D721Med (cell line): ENCODE measurements around the gene PHC1.
"Not testable (repeated sequence)": the region's sequence is repeated elsewhere in the genome, so short reads cannot be mapped to it uniquely, and the experiment has no call there.

Experiments used
- DNase-seq: peaks from one replicate; pipeline ENCODE4 v3.0.0; 2011; ENCODE audit warnings: low spot score; ENCODE audit not compliant: insufficient read length
- FAIRE-seq: peaks from 2 replicates; lab custom pipeline; 2011; peaks lifted over from hg19 to GRCh38; lab: Jason Lieb, UNC
- TF ChIP-seq, protein P1 (sequence below): IDR thresholded peaks from 2 replicates; pipeline ENCODE4 v1.5.1; 2012; ENCODE audit warnings: mild to moderate bottlenecking, control low read depth; ENCODE audit not compliant: insufficient read depth; ENCODE audit errors: missing control alignments

PHC1 gene

DNA sequence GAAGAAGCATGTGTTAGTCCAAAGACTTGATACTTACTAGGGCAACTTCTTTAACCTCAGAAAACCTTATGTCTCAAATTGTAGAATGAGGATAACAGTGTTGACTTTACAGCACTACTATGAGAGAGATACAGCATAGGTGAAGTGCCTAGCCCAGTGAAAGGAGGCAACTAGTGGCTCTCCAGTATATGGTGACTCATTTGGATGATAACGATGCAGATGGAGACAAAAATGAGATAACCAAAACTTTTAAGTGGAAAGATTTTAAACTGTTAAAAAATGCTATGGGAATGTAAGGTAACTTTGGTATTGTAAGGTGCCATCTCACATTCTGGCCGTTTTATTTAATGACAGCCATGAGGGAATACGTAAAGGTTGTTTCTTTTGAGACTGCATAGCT is 2.7 kb downstream of the PHC1 start:
- no peak for FAIRE-seq
- no peak for DNase-seq
- TF ChIP-seq, protein P1, sequence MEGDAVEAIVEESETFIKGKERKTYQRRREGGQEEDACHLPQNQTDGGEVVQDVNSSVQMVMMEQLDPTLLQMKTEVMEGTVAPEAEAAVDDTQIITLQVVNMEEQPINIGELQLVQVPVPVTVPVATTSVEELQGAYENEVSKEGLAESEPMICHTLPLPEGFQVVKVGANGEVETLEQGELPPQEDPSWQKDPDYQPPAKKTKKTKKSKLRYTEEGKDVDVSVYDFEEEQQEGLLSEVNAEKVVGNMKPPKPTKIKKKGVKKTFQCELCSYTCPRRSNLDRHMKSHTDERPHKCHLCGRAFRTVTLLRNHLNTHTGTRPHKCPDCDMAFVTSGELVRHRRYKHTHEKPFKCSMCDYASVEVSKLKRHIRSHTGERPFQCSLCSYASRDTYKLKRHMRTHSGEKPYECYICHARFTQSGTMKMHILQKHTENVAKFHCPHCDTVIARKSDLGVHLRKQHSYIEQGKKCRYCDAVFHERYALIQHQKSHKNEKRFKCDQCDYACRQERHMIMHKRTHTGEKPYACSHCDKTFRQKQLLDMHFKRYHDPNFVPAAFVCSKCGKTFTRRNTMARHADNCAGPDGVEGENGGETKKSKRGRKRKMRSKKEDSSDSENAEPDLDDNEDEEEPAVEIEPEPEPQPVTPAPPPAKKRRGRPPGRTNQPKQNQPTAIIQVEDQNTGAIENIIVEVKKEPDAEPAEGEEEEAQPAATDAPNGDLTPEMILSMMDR, result no peak

DNA sequence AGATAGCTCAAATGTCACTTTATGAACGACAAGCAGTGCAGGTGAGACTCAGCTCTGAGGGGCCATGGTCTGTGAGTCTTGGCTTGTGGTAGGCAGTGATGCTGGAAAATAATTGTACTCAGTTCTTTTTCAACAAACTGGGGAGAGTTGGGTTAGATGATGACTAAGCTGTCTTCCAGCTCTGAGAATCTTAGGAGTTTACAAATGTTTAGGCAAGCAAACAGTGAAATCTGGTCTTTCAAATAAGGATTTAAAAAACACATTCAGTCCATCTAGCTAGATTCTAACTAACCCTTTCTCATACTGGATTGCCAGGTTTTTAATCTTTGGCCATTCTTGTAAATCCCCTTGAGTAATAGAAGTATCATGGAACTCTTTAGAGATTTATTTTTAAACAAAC is 3.4 kb downstream of the PHC1 start:
- FAIRE-seq, result no peak
- TF ChIP-seq, protein P1, result no peak
- no peak for DNase-seq

DNA sequence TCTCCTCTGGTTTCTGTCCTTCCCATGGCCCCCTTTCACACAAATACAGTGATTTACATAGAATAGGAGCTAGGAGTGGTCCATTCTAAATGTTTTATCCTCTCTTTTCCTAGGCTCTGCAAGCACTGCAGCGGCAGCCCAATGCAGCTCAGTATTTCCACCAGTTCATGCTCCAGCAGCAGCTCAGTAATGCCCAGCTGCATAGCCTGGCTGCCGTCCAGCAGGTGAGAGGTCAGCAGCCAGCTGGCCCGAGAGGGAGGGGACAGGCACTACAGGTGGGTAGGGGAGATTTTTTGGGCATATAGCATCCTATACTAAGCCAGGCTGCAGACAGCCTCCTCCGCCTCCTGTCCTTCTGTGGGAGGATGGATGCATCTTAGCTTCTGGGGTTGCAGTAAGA is 5.3 kb downstream of the PHC1 start:
- DNase-seq, FAIRE-seq: not testable (repeated sequence)

DNA sequence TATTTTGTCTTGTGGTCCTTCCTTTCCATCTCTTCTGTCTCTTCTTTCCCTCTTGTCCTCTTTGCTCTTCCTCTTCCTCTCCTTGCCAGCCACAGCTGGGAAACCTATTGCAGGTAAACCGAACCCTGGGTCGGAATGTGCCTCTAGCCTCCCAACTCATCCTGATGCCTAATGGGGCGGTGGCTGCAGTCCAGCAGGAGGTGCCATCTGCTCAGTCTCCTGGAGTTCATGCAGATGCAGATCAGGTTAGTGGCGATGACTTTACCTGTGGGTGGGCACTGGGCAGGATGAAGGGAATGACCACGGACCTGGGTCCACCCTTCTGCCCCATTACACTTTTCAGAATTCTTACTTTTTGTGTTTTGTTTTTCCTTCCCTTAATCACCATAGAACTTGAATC is 8.2 kb downstream of the PHC1 start:
- FAIRE-seq, result no peak
- TF ChIP-seq, protein P1, result no peak
- DNase-seq, result no peak

DNA sequence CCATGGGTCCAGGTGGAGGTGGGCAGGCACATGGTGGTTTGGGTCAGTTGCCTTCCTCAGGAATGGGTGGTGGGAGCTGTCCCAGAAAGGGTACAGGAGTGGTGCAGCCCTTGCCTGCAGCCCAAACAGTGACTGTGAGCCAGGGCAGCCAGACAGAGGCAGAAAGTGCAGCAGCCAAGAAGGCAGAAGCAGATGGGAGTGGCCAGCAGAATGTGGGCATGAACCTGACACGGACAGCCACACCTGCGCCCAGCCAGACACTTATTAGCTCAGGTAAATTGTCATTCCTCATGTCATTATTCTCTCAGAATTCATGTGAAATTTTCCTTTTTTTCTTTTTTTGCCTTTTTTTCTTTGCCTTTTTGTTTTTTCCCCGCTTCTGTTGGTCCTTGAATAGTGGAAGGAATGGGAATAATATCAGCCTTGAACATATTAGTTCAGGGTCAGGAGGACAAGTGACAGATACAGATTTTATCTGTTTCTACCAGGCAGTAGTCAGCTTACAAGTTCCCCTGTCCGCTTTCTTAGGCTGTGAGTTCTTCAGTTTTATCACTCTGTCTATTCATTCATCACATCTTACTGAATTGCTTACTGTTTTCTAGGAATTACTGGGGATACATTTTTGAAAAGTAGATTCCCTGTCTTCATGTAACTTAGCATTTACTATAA is 16.5 kb downstream of the PHC1 start:
- DNase-seq, FAIRE-seq: not testable (repeated sequence)

DNA sequence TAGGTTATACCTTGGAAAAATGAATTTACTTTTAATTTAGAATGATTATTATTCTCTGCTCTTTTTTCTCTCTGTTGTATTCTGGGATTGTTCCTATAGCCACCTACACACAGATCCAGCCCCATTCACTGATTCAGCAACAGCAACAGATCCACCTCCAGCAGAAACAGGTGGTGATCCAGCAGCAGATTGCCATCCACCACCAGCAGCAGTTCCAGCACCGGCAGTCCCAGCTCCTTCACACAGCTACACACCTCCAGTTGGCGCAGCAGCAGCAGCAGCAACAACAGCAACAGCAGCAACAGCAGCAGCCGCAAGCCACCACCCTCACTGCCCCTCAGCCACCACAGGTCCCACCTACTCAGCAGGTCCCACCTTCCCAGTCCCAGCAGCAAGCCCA is 18.2 kb downstream of the PHC1 start:
- not testable (repeated sequence) for DNase-seq, FAIRE-seq

DNA sequence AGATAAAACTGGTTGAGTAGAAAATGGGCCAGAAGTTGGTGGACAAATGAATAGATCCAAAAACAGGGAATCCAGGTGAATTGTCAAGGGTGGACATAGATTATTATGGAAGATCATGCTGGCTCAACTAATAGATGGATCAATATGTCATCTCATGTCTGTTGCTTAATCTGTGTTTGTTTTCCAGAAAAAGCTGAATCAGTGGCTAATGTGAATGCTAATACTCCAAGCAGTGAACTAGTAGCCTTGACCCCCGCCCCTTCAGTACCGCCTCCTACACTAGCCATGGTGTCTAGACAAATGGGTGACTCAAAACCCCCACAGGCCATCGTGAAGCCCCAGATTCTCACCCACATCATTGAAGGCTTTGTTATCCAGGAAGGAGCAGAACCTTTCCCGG is 19.8 kb downstream of the PHC1 start:
- not testable (repeated sequence) for FAIRE-seq

DNA sequence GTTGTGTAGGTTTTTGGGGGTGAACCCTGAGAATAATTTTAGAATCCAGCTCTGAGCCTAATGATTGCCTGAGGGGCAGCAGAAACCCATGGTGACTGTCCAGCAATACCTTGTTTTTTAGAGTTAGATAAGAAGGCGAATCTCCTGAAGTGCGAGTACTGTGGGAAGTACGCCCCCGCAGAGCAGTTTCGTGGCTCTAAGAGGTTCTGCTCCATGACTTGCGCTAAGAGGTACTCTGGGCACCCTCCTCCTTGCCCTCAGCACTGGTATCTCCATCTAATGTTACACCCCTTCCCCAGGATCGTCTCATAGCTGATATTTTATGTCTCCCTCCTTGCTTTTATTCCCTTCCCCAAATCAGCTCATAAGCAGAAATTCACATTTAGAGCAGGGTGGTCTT is 22.4 kb downstream of the PHC1 start:
- DNase-seq (no peak), FAIRE-seq (no peak)
- TF ChIP-seq, protein P1, result no peak

More for the DNA sequence above, 19.8 kb downstream of the PHC1 start:
- not testable (repeated sequence) for DNase-seq

DNA sequence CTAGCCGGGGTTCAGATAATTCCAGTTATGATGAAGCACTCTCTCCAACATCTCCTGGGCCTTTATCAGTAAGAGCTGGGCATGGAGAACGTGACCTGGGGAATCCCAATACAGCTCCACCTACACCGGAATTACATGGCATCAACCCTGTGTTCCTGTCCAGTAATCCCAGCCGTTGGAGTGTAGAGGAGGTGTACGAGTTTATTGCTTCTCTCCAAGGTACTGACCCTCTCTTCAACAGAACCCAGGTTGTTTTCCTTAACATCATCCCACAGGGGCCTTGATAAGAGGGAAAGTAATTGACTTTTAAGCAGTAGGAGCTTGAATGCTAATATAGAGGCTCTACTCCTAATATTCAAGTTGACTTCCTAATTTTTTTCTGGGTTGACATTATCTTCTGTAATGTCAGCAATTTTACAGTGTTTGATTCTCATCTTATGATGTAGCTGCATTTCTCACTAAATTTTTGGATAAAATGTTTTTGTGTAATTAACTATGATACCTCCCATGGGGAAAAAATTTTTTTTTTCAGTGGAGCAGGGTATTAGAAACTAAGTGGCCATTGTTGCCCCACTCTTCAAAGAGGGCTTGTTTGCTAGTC is 23.6 kb downstream of the PHC1 start:
- FAIRE-seq, DNase-seq: not testable (repeated sequence)

DNA sequence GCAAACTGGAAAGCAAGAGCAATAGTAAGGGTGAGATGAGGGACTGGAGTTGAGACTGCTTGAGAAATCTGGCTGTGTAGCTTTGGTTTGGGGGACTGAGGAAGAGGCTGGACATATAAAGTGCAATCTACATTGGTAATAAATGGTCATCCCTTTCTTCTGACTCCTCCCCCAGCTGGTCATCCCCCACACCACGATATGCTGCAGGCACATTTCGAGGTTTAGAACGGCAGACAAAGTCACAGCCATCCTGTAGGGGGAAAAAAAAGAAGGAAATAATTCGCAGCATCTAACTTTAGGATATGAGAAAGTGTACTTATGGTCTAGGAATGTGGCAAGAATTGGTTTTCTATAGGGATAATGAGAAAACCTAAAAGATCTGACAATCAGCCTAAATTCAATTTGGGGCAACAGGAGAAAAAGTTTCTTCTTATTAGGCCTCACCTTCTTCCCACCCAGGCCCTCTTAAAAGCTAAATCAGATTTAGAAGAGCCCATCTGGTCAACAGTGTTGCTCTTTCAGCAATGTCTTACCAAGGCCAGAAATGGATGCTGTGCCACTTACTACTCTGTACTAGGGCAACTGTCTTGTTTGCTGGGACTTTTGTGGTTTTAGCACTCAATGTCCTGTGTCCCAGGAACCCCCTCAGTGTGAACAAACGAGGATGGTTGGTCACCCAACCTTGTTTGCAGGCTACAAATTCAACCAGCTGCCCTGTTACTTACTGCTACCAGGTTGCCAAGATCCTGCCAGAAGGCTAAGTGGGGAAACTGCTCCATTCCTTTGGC is 27.6 kb downstream of the PHC1 start:
- DNase-seq (no peak), FAIRE-seq (no peak)
- TF ChIP-seq, protein P1, result no peak
